GM12865 (cell line): Measurements from ENCODE around the gene PDZD2.

Experiments
- DNase-seq: peaks from one replicate; pipeline ENCODE4 v3.0.0; 2010; ENCODE audit warnings: low read depth
- H3K4me3 ChIP-seq: 2 replicates; pipeline ENCODE4 v1.5.1; 2011; ENCODE audit warnings: mild to moderate bottlenecking, low read depth, low read length, control low read depth
- CTCF ChIP-seq: IDR thresholded peaks from 2 replicates; pipeline ENCODE4 v1.5.1; 2011; ENCODE audit warnings: low read length, control low read depth, low read depth, inconsistent platforms; ENCODE audit not compliant: insufficient read depth; ENCODE audit errors: missing control alignments

PDZD2 gene

GRCh38 chr5:31645420-31646081 is 6.6 kb downstream of the PDZD2 start:
- no peak for TF ChIP-seq CTCF
- DNase-seq: no peak
- H3K4me3 ChIP-seq: no peak overlapping the region

GRCh38 chr5:31648326-31648725 is 9.4 kb downstream of the PDZD2 start:
- no peak overlapping the region for H3K4me3 ChIP-seq
- no peak for TF ChIP-seq CTCF
- DNase-seq: no peak

- no peak overlapping the region for H3K4me3 ChIP-seq
- TF ChIP-seq CTCF: no peak
- no peak for DNase-seq
These were observed 12.3 kb downstream of the PDZD2 start for GRCh38 chr5:31651241-31651640.

GRCh38 chr5:31655491-31655890 is 16.6 kb downstream of the PDZD2 start:
- no peak for TF ChIP-seq CTCF
- H3K4me3 ChIP-seq: no peak overlapping the region
- no peak for DNase-seq

- no peak overlapping the region for H3K4me3 ChIP-seq
- DNase-seq: no peak
- TF ChIP-seq CTCF: no peak
These were observed 17.9 kb downstream of the PDZD2 start for GRCh38 chr5:31656806-31657205.

- DNase-seq: no peak
- H3K4me3 ChIP-seq: no peak overlapping the region
- TF ChIP-seq CTCF: no peak
These were observed 18.5 kb downstream of the PDZD2 start for GRCh38 chr5:31657315-31657979.

GRCh38 chr5:31661257-31661656 is 22.3 kb downstream of the PDZD2 start:
- TF ChIP-seq CTCF: no peak
- no peak for DNase-seq
- no peak overlapping the region for H3K4me3 ChIP-seq
